Stomach (tissue), 9 donors: ENCODE measurements around the gene GIMAP1. TPM values are rescaled to one million over a fixed set of nuclear protein-coding genes. Genes with fewer than 3 reads are reported as not detected.

Experiments used
- DNase-seq, 2 donors: peaks; one replicate each; pipeline versions ENCODE4 v3.0.0 to v3.0.0-alpha.2; 2013 to 2019
- H3K27ac ChIP-seq, 5 donors: fragments of 200-600 bp in 4 of 5; sonication (generic) in 4 of 5; one replicate each; pipeline ENCODE4 v1.5.1; 2013 to 2019; ENCODE audit warnings: mild to moderate bottlenecking in 1 of 5, moderate library complexity in 1 of 5
- H3K27me3 ChIP-seq, 3 donors: fragments of 200-600 bp; sonication (generic); one replicate each; pipeline ENCODE4 v1.5.1; 2017 to 2019; ENCODE audit warnings: mixed run types in 1 of 3
- H3K36me3 ChIP-seq, 4 donors: fragments of 200-600 bp; sonication (generic); 1 replicate in 3 of 4; 2 replicates in 1 of 4; pipeline ENCODE4 v1.5.1; 2016 to 2019
- H3K4me1 ChIP-seq, 4 donors: fragments of 200-600 bp; sonication (generic); one replicate each; pipeline ENCODE4 v1.5.1; 2016 to 2019
- H3K4me3 ChIP-seq, 4 donors: fragments of 200-600 bp; sonication (generic) in 3 of 4; one replicate each; pipeline ENCODE4 v1.5.1; 2016 to 2019; ENCODE audit warnings: mild to moderate bottlenecking in 1 of 4
- H3K9me3 ChIP-seq, 4 donors: fragments of 200-600 bp; sonication (generic); one replicate each; pipeline ENCODE4 v1.5.1; 2016 to 2019
- CTCF ChIP-seq, 7 experiments: fragments of 450-650 bp in 4 of 7; fragments of 200-600 bp in 3 of 7; sonication (generic) in 3 of 7; IDR thresholded peaks; one replicate each; pipeline ENCODE4 v1.5.1; 2016 to 2019; ENCODE audit warnings: antibody characterized with exemption in 7 of 7, control low read depth in 2 of 7, mild to moderate bottlenecking in 1 of 7
- EP300 ChIP-seq: sonication (generic); formaldehyde crosslinking; IDR thresholded peaks from one replicate; pipeline ENCODE4 v1.6.1; 2017; ENCODE audit warnings: antibody characterized with exemption
- POLR2A ChIP-seq, 4 donors: fragments of 450-650 bp; IDR thresholded peaks; one replicate each; pipeline ENCODE4 v1.6.1; 2016; ENCODE audit warnings: antibody characterized with exemption in 4 of 4, control low read depth in 2 of 4, mild to moderate bottlenecking in 1 of 4, moderate library complexity in 1 of 4
- POLR2AphosphoS5 ChIP-seq, 3 donors: sonication (generic); formaldehyde crosslinking; IDR thresholded peaks; one replicate each; pipeline ENCODE4 v1.6.1; 2016; ENCODE audit warnings: antibody characterized with exemption in 3 of 3
- WGBS, 5 donors: extraction: QIAGEN DNeasy Blood & Tissue Kit in 3 of 5; methylation state at CpG; one replicate each; pipeline versions ENCODE4 v1.1.5 to v1.1.7; 2013 to 2018; 5-methylcytosine and 5-hydroxymethylcytosine counted together
- intact Hi-C: fragments of 100-400 bp; cut with DNase I; formaldehyde crosslinking; loops from one replicate; pipeline ENCODE4 v1.15.1; 2023; ENCODE audit warnings: low total_unique reads
- polyA plus RNA-seq, 3 donors: library from polyadenylated mRNA; stranded (reverse); fragments of 200-250 nt; gene quantifications; one replicate each; pipeline ENCODE4 v1.2.3, GENCODE V29; 2013
- total RNA-seq, 5 donors: library from RNA; depleted of rRNA; stranded (reverse); fragments of >200 nt; gene quantifications; one replicate each; pipeline versions ENCODE4 v1.1.0 to v1.2.3, GENCODE V29; 2014 to 2016
- donor health status: healthy with polysubstance abuse.
- donor health status: Bipolar disorder and iron deficiency.
- donor health status: healthy.

The GIMAP1 gene
- total and polyA plus RNA-seq, 8 donors = 0.45 to 5.8 (median 2.7) TPM; not detected in 1

GRCh38 chr7:150717814-150718420 is 1.5 kb downstream of the GIMAP1 start:
- Histone ChIP-seq H3K36me3 (peaks cover 0 to 13% (median 10%) of the 10 kb centered on the region in 4 donors), H3K27me3 (no peaks in the 10 kb centered on the region), H3K4me1 (peaks cover 0 to 6% (median 2%) of the 10 kb centered on the region in 4 donors), H3K27ac (peak overlapping the region in 3 of 5 donors; percentile 64 to 76 (median 67)), H3K9me3 (peaks cover 0 to 17% (median 4%) of the 10 kb centered on the region in 4 donors), H3K4me3 (peak overlapping the region; percentile 28 to 46 (median 43))
- intact Hi-C loops = no loop called here
- no peak for TF ChIP-seq EP300
- no peak for TF ChIP-seq POLR2AphosphoS5 (IDR thresholded peaks at IDR 0.05)
- TF ChIP-seq POLR2A (IDR thresholded peaks at IDR 0.05) = no peak
- no peak for DNase-seq
- 40 to 68% (median 59%) methylated on average over 4 of the region's 4 CpGs for WGBS, 5 donors

DNA sequence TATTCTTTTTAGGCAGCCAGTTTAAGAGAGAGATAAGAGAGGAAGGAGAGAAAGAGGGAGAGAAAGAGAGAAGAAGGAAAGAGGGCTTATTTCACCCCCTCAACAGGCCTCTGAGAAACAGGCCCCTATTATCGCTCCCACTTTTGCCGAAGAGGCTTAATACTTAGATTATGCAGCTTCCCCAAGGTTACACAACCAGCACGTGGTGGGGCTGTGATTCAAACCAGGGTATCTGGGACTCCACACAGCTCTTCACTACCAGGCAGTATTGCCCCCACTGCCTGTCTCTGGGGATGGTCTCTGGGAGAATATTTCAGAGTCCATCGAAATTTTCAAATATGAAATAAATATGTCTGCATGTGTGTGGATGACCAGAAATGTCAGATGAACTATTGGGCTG is 3.0 kb downstream of the GIMAP1 start:
- Histone ChIP-seq H3K36me3 (peaks cover 0 to 13% (median 10%) of the 10 kb centered on the region in 4 donors), H3K4me3 (no peak overlapping the region), H3K9me3 (peaks cover 0 to 4% (median 0%) of the 10 kb centered on the region in 4 donors), H3K4me1 (peaks cover 0 to 6% (median 2%) of the 10 kb centered on the region in 4 donors), H3K27ac (peak overlapping the region in 1 of 5 donors; percentile 10), H3K27me3 (no peaks in the 10 kb centered on the region)
- WGBS, 5 donors = 69 to 88% (median 78%) methylated on average over 4 of the region's 4 CpGs
- DNase-seq = no peak
- TF ChIP-seq POLR2AphosphoS5 (IDR thresholded peaks at IDR 0.05) (no peak), POLR2A (IDR thresholded peaks at IDR 0.05) (no peak), EP300 (no peak), CTCF (IDR thresholded peaks at IDR 0.05) (no peak)
- intact Hi-C loops = no loop called here

DNA sequence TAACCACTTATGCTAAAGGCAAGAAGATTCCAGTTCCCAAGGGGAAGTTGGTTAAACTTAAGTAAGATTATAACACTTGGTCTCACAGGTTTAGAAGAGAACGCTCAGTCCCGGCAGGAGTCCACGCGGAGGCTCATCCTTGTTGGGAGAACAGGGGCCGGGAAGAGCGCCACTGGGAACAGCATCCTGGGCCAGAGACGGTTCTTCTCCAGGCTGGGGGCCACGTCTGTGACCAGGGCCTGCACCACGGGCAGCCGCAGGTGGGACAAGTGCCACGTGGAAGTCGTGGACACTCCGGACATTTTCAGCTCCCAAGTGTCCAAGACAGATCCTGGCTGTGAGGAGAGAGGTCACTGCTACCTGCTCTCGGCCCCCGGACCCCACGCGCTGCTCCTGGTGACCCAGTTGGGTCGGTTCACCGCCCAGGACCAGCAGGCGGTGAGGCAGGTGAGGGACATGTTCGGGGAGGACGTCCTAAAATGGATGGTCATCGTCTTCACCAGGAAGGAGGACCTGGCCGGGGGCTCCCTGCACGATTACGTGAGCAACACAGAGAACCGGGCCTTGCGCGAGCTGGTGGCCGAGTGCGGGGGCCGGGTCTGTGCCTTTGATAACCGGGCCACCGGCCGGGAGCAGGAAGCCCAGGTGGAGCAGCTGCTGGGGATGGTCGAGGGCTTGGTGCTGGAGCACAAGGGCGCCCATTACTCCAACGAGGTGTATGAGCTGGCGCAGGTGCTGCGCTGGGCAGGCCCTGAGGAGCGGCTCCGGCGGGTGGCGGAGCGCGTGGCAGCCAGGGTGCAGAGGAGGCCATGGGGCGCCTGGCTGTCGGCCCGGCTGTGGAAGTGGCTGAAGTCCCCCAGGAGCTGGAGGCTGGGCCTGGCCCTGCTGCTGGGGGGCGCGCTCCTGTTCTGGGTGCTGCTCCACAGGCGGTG is 3.8 kb downstream of the GIMAP1 start:
- intact Hi-C loops = no loop called here
- H3K36me3 ChIP-seq = peaks cover 0 to 13% (median 10%) of the 10 kb centered on the region in 4 donors
- H3K9me3 ChIP-seq = no peaks in the 10 kb centered on the region
- TF ChIP-seq POLR2A (IDR thresholded peaks at IDR 0.05) (no peak), CTCF (IDR thresholded peaks at IDR 0.05) (no peak), EP300 (no peak), POLR2AphosphoS5 (IDR thresholded peaks at IDR 0.05) (no peak)
- H3K27ac ChIP-seq = no peak overlapping the region
- H3K4me1 ChIP-seq = peaks cover 0 to 6% (median 2%) of the 10 kb centered on the region in 4 donors
- WGBS, 5 donors = 90 to 94% (median 92%) methylated on average over 34 to 52 of the region's 52 CpGs
- H3K4me3 ChIP-seq = peak overlapping the region in 1 of 4 donors; percentile 16
- H3K27me3 ChIP-seq = no peaks in the 10 kb centered on the region
- DNase-seq = no peak

DNA sequence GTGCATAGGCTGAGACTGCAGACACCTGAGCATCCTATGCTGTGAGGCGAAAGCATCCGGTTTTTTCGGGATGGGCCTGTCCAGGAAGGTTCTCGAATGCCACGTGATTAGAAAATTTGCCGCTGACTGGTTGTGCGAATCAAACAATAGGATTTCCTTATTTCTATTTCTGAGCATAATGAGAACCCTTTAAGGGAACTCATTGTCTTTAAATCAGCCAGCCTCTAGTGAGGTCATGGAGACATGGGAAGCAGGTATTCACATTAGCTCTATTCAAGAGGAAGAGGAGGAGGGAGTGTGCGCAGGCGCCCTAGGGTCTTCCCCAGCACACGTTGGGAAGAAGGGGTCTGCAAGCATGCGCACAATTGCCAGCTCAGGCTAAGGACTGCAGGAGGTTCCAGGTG is 5.6 kb downstream of the GIMAP1 start:
- Histone ChIP-seq H3K9me3 (peaks cover 0 to 7% (median 6%) of the 10 kb centered on the region in 4 donors), H3K27me3 (no peaks in the 10 kb centered on the region), H3K4me3 (peak overlapping the region in 1 of 4 donors; percentile 15), H3K4me1 (peaks cover 0 to 6% (median 2%) of the 10 kb centered on the region in 4 donors), H3K27ac (peak overlapping the region in 3 of 5 donors; percentile 32 to 46 (median 38)), H3K36me3 (peaks cover 0 to 13% (median 10%) of the 10 kb centered on the region in 4 donors)
- TF ChIP-seq POLR2A (IDR thresholded peaks at IDR 0.05) (no peak), CTCF (IDR thresholded peaks at IDR 0.05) (no peak), POLR2AphosphoS5 (IDR thresholded peaks at IDR 0.05) (no peak), EP300 (no peak)
- intact Hi-C loops = no loop called here
- 82 to 89% (median 85%) methylated on average over 11 of the region's 11 CpGs for WGBS, 5 donors
- no peak for DNase-seq
